ENCODE data around the gene CCDC69. TPM values are rescaled to one million over a fixed set of nuclear protein-coding genes. Genes with fewer than 3 reads are reported as not detected.
"Not testable (repeated sequence)": the region's sequence is repeated elsewhere in the genome, so short reads cannot be mapped to it uniquely, and the experiment has no call there.

The CCDC69 gene
- total RNA-seq, 3 donors from 2014 or later, result 47.4 to 201 (median 97.0) TPM

GRCh38 chr5:151181818-151182523 is 41.9 kb downstream of the CCDC69 start:
- Histone ChIP-seq H3K4me1 (no peaks in the 10 kb centered on the region), H3K27me3 (no peaks in the 10 kb centered on the region), H3K9me3 (no peaks in the 10 kb centered on the region), H3K4me3 (no peak overlapping the region), H3K36me3 (no peaks in the 10 kb centered on the region), H3K27ac (no peak overlapping the region)
- intact Hi-C loops (cut with DNase I; ENCODE audit: low total_unique reads), result no loop called here
- TF ChIP-seq POLR2A (IDR thresholded peaks at IDR 0.05), result no peak
- no peak for TF ChIP-seq POLR2AphosphoS5 (IDR thresholded peaks at IDR 0.05)
- TF ChIP-seq, protein P1, sequence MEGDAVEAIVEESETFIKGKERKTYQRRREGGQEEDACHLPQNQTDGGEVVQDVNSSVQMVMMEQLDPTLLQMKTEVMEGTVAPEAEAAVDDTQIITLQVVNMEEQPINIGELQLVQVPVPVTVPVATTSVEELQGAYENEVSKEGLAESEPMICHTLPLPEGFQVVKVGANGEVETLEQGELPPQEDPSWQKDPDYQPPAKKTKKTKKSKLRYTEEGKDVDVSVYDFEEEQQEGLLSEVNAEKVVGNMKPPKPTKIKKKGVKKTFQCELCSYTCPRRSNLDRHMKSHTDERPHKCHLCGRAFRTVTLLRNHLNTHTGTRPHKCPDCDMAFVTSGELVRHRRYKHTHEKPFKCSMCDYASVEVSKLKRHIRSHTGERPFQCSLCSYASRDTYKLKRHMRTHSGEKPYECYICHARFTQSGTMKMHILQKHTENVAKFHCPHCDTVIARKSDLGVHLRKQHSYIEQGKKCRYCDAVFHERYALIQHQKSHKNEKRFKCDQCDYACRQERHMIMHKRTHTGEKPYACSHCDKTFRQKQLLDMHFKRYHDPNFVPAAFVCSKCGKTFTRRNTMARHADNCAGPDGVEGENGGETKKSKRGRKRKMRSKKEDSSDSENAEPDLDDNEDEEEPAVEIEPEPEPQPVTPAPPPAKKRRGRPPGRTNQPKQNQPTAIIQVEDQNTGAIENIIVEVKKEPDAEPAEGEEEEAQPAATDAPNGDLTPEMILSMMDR (IDR thresholded peaks at IDR 0.05), result no peak
- no peak for DNase-seq (ENCODE audit: low spot score in 2 of 2)

DNA sequence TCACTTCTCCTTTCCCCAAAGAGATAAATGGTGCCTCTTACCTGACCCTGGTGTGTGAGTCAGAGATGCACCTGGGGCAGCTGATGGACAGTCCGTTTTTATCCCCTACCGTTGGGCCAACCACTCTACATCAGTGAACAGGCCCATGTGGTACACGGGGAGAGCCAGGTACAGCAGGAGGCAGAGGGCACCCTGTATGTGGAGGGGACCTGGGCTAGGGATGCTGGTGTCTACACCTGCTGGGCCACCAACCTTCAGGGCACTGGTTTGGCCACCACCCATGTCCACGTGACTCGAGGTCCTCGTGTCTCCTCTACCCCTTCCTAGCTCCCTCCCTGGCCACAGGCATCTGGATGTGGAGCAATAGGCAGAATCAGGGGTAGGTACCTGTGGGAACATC is 43.6 kb downstream of the CCDC69 start:
- Histone ChIP-seq H3K9me3 (no peaks in the 10 kb centered on the region), H3K36me3 (no peaks in the 10 kb centered on the region), H3K27ac (no peak overlapping the region), H3K27me3 (no peaks in the 10 kb centered on the region), H3K4me1 (no peaks in the 10 kb centered on the region), H3K4me3 (no peak overlapping the region)
- DNase-seq (ENCODE audit: low spot score in 2 of 2), result no peak
- intact Hi-C loops (cut with DNase I; ENCODE audit: low total_unique reads), result no loop called here
- TF ChIP-seq POLR2AphosphoS5 (IDR thresholded peaks at IDR 0.05) (no peak), POLR2A (IDR thresholded peaks at IDR 0.05) (no peak)
- TF ChIP-seq, protein P1 (IDR thresholded peaks at IDR 0.05), result no peak

GRCh38 chr5:151179489-151179840 is 44.4 kb downstream of the CCDC69 start:
- intact Hi-C loops (cut with DNase I; ENCODE audit: low total_unique reads), result no loop called here
- no peaks in the 10 kb centered on the region for H3K36me3 ChIP-seq

GRCh38 chr5:151178777-151179488 is 45.0 kb downstream of the CCDC69 start:
- intact Hi-C loops (cut with DNase I; ENCODE audit: low total_unique reads), result no loop called here
- no peaks in the 10 kb centered on the region for H3K27me3 ChIP-seq
- H3K36me3 ChIP-seq, result no peaks in the 10 kb centered on the region
- DNase-seq (ENCODE audit: low spot score in 2 of 2), result no peak
- TF ChIP-seq POLR2AphosphoS5 (IDR thresholded peaks at IDR 0.05) (no peak), POLR2A (IDR thresholded peaks at IDR 0.05) (no peak)
- TF ChIP-seq, protein P1 (IDR thresholded peaks at IDR 0.05), result no peak
- no peaks in the 10 kb centered on the region for H3K4me1 ChIP-seq
- H3K27ac ChIP-seq, result no peak overlapping the region
- no peaks in the 10 kb centered on the region for H3K9me3 ChIP-seq
- H3K4me3 ChIP-seq, result no peak overlapping the region

More at GRCh38 chr5:151179489-151179840, 44.4 kb downstream of the CCDC69 start:
- Histone ChIP-seq H3K4me3 (no peak overlapping the region), H3K9me3 (no peaks in the 10 kb centered on the region), H3K4me1 (no peaks in the 10 kb centered on the region), H3K27ac (no peak overlapping the region), H3K27me3 (no peaks in the 10 kb centered on the region)
- DNase-seq (ENCODE audit: low spot score in 2 of 2), result no peak
- TF ChIP-seq, protein P1 (IDR thresholded peaks at IDR 0.05), result no peak
- TF ChIP-seq POLR2AphosphoS5 (IDR thresholded peaks at IDR 0.05), result no peak
- TF ChIP-seq POLR2A (IDR thresholded peaks at IDR 0.05), result no peak

GRCh38 chr5:151178372-151178771 is 45.5 kb downstream of the CCDC69 start:
- no peak overlapping the region for H3K4me3 ChIP-seq
- H3K9me3 ChIP-seq, result no peaks in the 10 kb centered on the region
- no peak for DNase-seq (ENCODE audit: low spot score in 2 of 2)
- no peaks in the 10 kb centered on the region for H3K27me3 ChIP-seq
- TF ChIP-seq POLR2A (IDR thresholded peaks at IDR 0.05), result no peak
- TF ChIP-seq, protein P1 (IDR thresholded peaks at IDR 0.05), result no peak
- no peak for TF ChIP-seq POLR2AphosphoS5 (IDR thresholded peaks at IDR 0.05)
- H3K4me1 ChIP-seq, result no peaks in the 10 kb centered on the region
- intact Hi-C loops (cut with DNase I; ENCODE audit: low total_unique reads), result no loop called here
- no peaks in the 10 kb centered on the region for H3K36me3 ChIP-seq
- no peak overlapping the region for H3K27ac ChIP-seq

DNA sequence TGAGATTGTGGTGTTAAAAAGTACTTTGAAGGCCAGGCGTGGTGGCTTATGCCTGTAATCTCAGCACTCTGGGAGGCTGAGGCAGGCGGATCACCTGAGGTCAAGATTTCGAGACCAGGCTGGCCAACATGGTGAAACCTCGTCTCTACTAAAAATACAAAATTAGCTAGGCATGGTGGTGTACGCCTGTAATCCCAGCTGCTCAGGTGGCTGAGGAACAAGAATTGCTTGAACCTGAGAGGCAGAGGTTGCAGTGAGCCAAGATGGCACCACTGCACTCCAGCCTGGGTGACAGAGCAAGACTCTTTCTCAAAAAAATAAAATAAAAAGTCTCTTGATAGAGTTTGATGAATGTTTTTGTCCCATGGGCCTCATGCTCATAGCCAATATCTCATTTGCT is 47.6 kb downstream of the CCDC69 start:
- H3K27me3 ChIP-seq; intact Hi-C loops (cut with DNase I; ENCODE audit: low total_unique reads); H3K4me1 ChIP-seq; H3K4me3 ChIP-seq; H3K27ac ChIP-seq; H3K36me3 ChIP-seq; H3K9me3 ChIP-seq; DNase-seq (ENCODE audit: low spot score in 2 of 2): not testable (repeated sequence)
